HEK293 (cell line): ENCODE results near the gene FBXO34.

Experiments
- CTCF ChIA-PET: fragments of 350-600 bp; formaldehyde crosslinking; extraction: SDS; loops from one replicate; lab custom pipeline; 2021; ENCODE audit warnings: antibody characterized with exemption; lab: Yijun Ruan, JAX
- POLR2A ChIA-PET: fragments of 300-600 bp; formaldehyde crosslinking; extraction: SDS; loops from one replicate; lab custom pipeline; 2020; ENCODE audit warnings: antibody characterized with exemption, inconsistent platforms; lab: Yijun Ruan, JAX
- H3K27ac ChIP-seq: fragments of 200-500 bp; sonication (Bioruptor generic); 2 replicates; pipeline ENCODE4 v1.5.1; 2014; ENCODE audit warnings: low read depth, low read length, control low read depth, inconsistent platforms; ENCODE audit errors: extremely low read depth
- H3K36me3 ChIP-seq, 2 experiments: fragments of 200-500 bp in 1 of 2; sonication (Bioruptor generic) in 1 of 2; 1 replicate in 1 of 2; 2 replicates in 1 of 2; pipeline ENCODE4 v1.5.1; 2014 to 2017; ENCODE audit warnings: inconsistent platforms in 2 of 2, low read length in 2 of 2; ENCODE audit not compliant: control insufficient read depth in 2 of 2, insufficient read depth in 1 of 2
- H3K4me1 ChIP-seq: fragments of 200-500 bp; sonication (Bioruptor generic); 2 replicates; pipeline ENCODE4 v1.5.1; 2014; ENCODE audit warnings: mild to moderate bottlenecking, low read length, inconsistent platforms; ENCODE audit not compliant: control insufficient read depth, insufficient read depth
- H3K4me3 ChIP-seq: 2 replicates; pipeline ENCODE4 v1.5.1; 2011; ENCODE audit warnings: low read depth, mild to moderate bottlenecking, control low read depth, low read length, moderate library complexity
- H3K9me3 ChIP-seq: fragments of 200-500 bp; sonication (Bioruptor generic); 2 replicates; pipeline ENCODE4 v1.5.1; 2014; ENCODE audit warnings: low read depth, low read length, inconsistent platforms; ENCODE audit not compliant: control insufficient read depth, insufficient read depth
- AEBP2 ChIP-seq: fragments of 450-650 bp; formaldehyde crosslinking; IDR thresholded peaks from 2 replicates; pipeline ENCODE4 v1.5.1; 2016; ENCODE audit warnings: missing biosample characterization, missing genetic modification characterization, borderline replicate concordance
- ATF2 ChIP-seq: fragments of 450-650 bp; formaldehyde crosslinking; IDR thresholded peaks from 2 replicates; pipeline ENCODE4 v1.5.1; 2016; ENCODE audit warnings: missing biosample characterization, missing genetic modification characterization, low read depth
- HIC1 ChIP-seq: fragments of 450-650 bp; formaldehyde crosslinking; IDR thresholded peaks from 2 replicates; pipeline ENCODE4 v1.5.1; 2016; ENCODE audit warnings: missing biosample characterization, missing genetic modification characterization
- KLF16 ChIP-seq: fragments of 450-650 bp; formaldehyde crosslinking; IDR thresholded peaks from 2 replicates; pipeline ENCODE4 v1.5.1; 2017; ENCODE audit warnings: missing biosample characterization, missing genetic modification characterization
- REPIN1 ChIP-seq: fragments of 450-650 bp; formaldehyde crosslinking; IDR thresholded peaks from 2 replicates; pipeline ENCODE4 v1.5.1; 2017; ENCODE audit warnings: missing biosample characterization, missing genetic modification characterization, low read depth
- YY1 ChIP-seq: fragments of 450-650 bp; formaldehyde crosslinking; IDR thresholded peaks from 2 replicates; pipeline ENCODE4 v1.5.1; 2018; ENCODE audit warnings: missing biosample characterization, missing genetic modification characterization
- YY2 ChIP-seq: fragments of 450-650 bp; formaldehyde crosslinking; IDR thresholded peaks from 2 replicates; pipeline ENCODE4 v1.5.1; 2016; ENCODE audit warnings: missing biosample characterization, missing genetic modification characterization
- ZBTB17 ChIP-seq: fragments of 450-650 bp; formaldehyde crosslinking; IDR thresholded peaks from 2 replicates; pipeline ENCODE4 v1.5.1; 2016; ENCODE audit warnings: missing biosample characterization, missing genetic modification characterization
- ZFHX2 ChIP-seq: fragments of 450-650 bp; formaldehyde crosslinking; conservative IDR thresholded peaks from 2 replicates; pipeline ENCODE4 v1.5.1; 2016; ENCODE audit warnings: missing biosample characterization, missing genetic modification characterization
- ZNF169 ChIP-seq: fragments of 450-650 bp; formaldehyde crosslinking; IDR thresholded peaks from 2 replicates; pipeline ENCODE4 v1.5.1; 2016; ENCODE audit warnings: missing biosample characterization, missing genetic modification characterization
- ZNF184 ChIP-seq: fragments of 450-650 bp; IDR thresholded peaks from 2 replicates; pipeline ENCODE4 v1.5.1; 2018; ENCODE audit warnings: missing biosample characterization, mild to moderate bottlenecking, missing genetic modification characterization
- ZNF2 ChIP-seq: fragments of 450-650 bp; formaldehyde crosslinking; IDR thresholded peaks from 2 replicates; pipeline ENCODE4 v1.5.1; 2016; ENCODE audit warnings: missing biosample characterization, missing genetic modification characterization
- ZNF221 ChIP-seq: fragments of 450-650 bp; formaldehyde crosslinking; IDR thresholded peaks from 2 replicates; pipeline ENCODE4 v1.5.1; 2017; ENCODE audit warnings: missing biosample characterization, missing genetic modification characterization, borderline replicate concordance
- ZNF292 ChIP-seq: fragments of 450-650 bp; formaldehyde crosslinking; IDR thresholded peaks from 2 replicates; pipeline ENCODE4 v1.5.1; 2016; ENCODE audit warnings: low read depth, missing biosample characterization, missing genetic modification characterization, borderline replicate concordance
- ZNF366 ChIP-seq: fragments of 450-650 bp; formaldehyde crosslinking; conservative IDR thresholded peaks from 2 replicates; pipeline ENCODE4 v1.5.1; 2016; ENCODE audit warnings: missing biosample characterization, missing genetic modification characterization
- ZNF404 ChIP-seq: fragments of 450-650 bp; formaldehyde crosslinking; IDR thresholded peaks from 2 replicates; pipeline ENCODE4 v1.5.1; 2017; ENCODE audit warnings: missing biosample characterization, missing genetic modification characterization
- ZNF555 ChIP-seq: fragments of 450-650 bp; formaldehyde crosslinking; conservative IDR thresholded peaks from 2 replicates; pipeline ENCODE4 v1.5.1; 2017; ENCODE audit warnings: missing biosample characterization, mild to moderate bottlenecking, missing genetic modification characterization, inconsistent platforms
- ZNF623 ChIP-seq: fragments of 450-650 bp; formaldehyde crosslinking; IDR thresholded peaks from 2 replicates; pipeline ENCODE4 v1.5.1; 2016; ENCODE audit warnings: missing biosample characterization, missing genetic modification characterization
- ZNF692 ChIP-seq: fragments of 450-650 bp; formaldehyde crosslinking; IDR thresholded peaks from 2 replicates; pipeline ENCODE4 v1.5.1; 2016; ENCODE audit warnings: missing biosample characterization, missing genetic modification characterization
- ZNF837 ChIP-seq: fragments of 450-650 bp; formaldehyde crosslinking; IDR thresholded peaks from 2 replicates; pipeline ENCODE4 v1.5.1; 2016; ENCODE audit warnings: missing biosample characterization, missing genetic modification characterization
- ZSCAN16 ChIP-seq: fragments of 450-650 bp; formaldehyde crosslinking; IDR thresholded peaks from 2 replicates; pipeline ENCODE4 v1.5.1; 2016; ENCODE audit warnings: missing biosample characterization, missing genetic modification characterization
- ZXDB ChIP-seq: fragments of 450-650 bp; formaldehyde crosslinking; IDR thresholded peaks from 2 replicates; pipeline ENCODE4 v1.5.1; 2016; ENCODE audit warnings: missing biosample characterization, missing genetic modification characterization

FBXO34 gene

GRCh38 chr14:55271572-55272298 lies 514 bp downstream of the FBXO34 start (continued):
- TF ChIP-seq ATF2 (tag by site-specific recombination) (peak; percentile 95), YY2 (tag by site-specific recombination) (peak; percentile 18; the same call in 1 of the 2 replicates), ZSCAN16 (tag by site-specific recombination) (0 out of 2 replicates have a peak, but pooled peaks have one; percentile 34), ZNF221 (tag by site-specific recombination) (no peak), ZFHX2 (tag by site-specific recombination) (0 out of 2 replicates have a peak, but pooled peaks have one; percentile 20), ZNF2 (tag by site-specific recombination) (0 out of 2 replicates have a peak, but pooled peaks have one; percentile 31), ZXDB (tag by site-specific recombination) (peak; percentile 41), ZNF692 (tag by site-specific recombination) (peak; percentile 85)

- POLR2A ChIA-PET = interaction anchor here (1.1 to 1.2 kb wide), 2 partner anchors 82 to 139 kb away, joined by 3 to 5 read pairs; no protein-coding TSS in a partner anchor
- peaks cover 6% of the 10 kb centered on the region for H3K4me1 ChIP-seq
- no peaks in the 10 kb centered on the region for H3K9me3 ChIP-seq
- H3K4me3 ChIP-seq = peak overlapping the region; percentile 100
- CTCF ChIA-PET = interaction anchor here (0.9 to 1.4 kb wide), 4 partner anchors 11 to 82 kb away, joined by 3 to 4 read pairs (median 3); no protein-coding TSS in a partner anchor
- no peak overlapping the region for H3K27ac ChIP-seq
- no peaks in the 10 kb centered on the region for H3K36me3 ChIP-seq
- TF ChIP-seq ZBTB17 (tag by site-specific recombination) (no peak), HIC1 (tag by site-specific recombination) (no peak), YY1 (no peak), ZNF292 (no peak), ZNF366 (no peak), ZNF555 (tag by site-specific recombination) (no peak), ZNF404 (tag by site-specific recombination) (no peak), ZNF837 (tag by site-specific recombination) (no peak), REPIN1 (no peak), AEBP2 (tag by site-specific recombination) (no peak), ZNF169 (tag by site-specific recombination) (no peak), KLF16 (tag by site-specific recombination) (no peak), ZNF184 (tag by site-specific recombination) (no peak), ZNF623 (tag by site-specific recombination) (no peak)
Observed at GRCh38 chr14:55272387-55272786, 1.2 kb downstream of the FBXO34 start.
